ENCODE measurements around the gene MAP2K5.

DNA sequence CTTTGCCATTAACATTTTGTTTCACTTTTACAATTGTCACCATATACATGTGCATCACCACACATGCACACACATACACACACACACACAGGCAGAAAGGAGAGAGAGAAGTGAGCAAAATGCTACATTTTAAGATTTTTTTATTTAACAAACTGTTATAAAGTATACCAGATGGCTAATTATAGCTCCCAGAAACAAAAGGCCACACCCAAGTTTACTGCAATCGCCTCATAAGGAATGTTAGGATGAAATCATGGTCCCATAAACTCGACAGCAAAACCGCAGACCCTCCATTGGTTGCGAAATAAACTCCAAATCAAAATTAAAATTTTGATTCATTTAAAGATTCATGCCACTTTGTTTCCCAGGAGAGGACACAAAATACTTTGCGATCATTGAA, 37.7 kb upstream of the MAP2K5 start:
- TF ChIP-seq, protein P1, sequence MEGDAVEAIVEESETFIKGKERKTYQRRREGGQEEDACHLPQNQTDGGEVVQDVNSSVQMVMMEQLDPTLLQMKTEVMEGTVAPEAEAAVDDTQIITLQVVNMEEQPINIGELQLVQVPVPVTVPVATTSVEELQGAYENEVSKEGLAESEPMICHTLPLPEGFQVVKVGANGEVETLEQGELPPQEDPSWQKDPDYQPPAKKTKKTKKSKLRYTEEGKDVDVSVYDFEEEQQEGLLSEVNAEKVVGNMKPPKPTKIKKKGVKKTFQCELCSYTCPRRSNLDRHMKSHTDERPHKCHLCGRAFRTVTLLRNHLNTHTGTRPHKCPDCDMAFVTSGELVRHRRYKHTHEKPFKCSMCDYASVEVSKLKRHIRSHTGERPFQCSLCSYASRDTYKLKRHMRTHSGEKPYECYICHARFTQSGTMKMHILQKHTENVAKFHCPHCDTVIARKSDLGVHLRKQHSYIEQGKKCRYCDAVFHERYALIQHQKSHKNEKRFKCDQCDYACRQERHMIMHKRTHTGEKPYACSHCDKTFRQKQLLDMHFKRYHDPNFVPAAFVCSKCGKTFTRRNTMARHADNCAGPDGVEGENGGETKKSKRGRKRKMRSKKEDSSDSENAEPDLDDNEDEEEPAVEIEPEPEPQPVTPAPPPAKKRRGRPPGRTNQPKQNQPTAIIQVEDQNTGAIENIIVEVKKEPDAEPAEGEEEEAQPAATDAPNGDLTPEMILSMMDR (IDR thresholded peaks at IDR 0.05): no peak
- TF ChIP-seq POLR2A (IDR thresholded peaks at IDR 0.05): no peak

Data from uterus (tissue), 2 donors.